HG02798 (cell line): ENCODE measurements around the gene TRIM13.

Experiments used
- ATAC-seq: cut with Tn5 transposase; IDR thresholded peaks from one replicate; pipeline ENCODE4 v1.9.1; 2021; ENCODE audit warnings: mild to moderate bottlenecking; ENCODE audit not compliant: unreplicated experiment, poor library complexity

The TRIM13 gene

DNA sequence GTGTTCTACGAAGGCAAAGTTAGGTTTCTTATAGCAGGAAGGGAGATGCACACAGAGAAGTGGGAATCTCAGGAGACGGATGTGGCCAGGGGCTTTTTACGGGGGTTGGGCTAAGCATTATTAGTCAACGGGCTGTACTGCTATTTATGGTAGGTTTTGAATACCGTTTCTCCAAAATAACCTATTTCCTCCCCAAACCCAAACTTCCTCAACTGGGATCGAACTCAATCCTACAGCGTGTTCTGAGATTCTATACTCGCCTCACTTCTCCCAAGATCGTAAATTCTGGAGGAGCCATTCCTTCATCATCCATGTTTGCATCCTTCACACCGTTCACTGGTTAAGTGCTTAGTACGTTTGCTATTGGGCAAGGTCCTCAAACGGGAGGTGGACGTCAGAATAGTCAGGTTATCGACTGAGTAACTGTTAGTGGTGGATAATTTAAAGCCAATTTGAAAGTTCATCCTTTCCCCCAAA is 1.2 kb upstream of the TRIM13 start:
- ATAC-seq: no peak

DNA sequence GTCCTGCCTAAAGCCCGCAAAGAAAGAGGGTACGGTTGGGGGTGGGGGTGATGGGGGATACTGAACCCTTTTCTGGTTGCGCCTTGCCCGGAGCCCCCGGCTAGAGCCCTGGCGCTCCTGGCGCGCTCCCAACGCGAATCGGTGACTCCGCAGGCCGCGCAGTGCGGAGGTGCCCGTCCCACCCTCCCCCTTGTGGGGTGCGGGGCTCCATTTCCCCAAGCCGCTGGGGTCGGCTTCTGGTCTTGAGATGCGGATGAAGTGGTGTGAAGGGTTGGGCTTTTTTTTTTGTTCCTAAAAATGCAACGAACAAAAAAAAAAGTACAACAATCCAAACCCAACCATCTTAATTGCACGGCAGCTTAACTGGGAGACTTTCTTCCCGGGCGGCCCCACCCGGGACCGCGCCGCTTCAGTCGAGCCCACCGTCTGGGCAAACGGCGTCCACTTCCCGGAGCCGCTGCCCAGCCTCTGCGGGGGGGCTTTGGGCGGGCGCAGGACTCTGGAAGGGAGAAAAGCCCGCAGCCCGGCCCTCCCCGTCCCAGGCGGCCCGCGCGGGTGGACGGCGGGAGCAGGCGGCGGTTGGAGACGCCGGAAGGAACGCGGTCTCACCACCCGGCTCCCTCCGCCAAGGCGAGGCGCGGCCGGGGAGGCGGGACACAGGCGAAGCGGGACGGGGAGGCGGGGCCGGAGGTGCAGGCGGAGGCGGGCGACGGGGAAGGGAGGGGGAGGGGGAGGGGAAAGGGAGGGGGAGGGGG is 504 bp upstream of the TRIM13 start:
- ATAC-seq: peak; percentile 64

DNA sequence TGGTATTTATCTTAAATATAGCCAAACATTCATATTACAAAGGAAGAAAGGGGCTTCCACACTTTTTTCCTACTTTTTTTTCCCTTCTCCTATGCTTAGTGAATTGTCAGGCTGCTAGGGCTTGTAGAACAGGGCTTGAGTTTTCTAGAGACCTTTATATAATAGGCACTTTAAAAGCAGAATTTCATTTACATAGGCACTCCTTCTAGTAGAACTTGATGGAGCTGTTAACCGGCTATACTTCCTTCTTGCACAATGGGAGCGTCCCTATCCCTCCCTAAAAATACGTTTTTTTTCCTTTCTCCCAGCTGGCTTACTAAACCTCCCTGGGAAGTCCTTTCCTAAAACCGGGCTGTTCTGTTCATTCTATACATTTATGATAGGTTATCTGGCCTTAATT is 1.1 kb downstream of the TRIM13 start:
- no peak for ATAC-seq

DNA sequence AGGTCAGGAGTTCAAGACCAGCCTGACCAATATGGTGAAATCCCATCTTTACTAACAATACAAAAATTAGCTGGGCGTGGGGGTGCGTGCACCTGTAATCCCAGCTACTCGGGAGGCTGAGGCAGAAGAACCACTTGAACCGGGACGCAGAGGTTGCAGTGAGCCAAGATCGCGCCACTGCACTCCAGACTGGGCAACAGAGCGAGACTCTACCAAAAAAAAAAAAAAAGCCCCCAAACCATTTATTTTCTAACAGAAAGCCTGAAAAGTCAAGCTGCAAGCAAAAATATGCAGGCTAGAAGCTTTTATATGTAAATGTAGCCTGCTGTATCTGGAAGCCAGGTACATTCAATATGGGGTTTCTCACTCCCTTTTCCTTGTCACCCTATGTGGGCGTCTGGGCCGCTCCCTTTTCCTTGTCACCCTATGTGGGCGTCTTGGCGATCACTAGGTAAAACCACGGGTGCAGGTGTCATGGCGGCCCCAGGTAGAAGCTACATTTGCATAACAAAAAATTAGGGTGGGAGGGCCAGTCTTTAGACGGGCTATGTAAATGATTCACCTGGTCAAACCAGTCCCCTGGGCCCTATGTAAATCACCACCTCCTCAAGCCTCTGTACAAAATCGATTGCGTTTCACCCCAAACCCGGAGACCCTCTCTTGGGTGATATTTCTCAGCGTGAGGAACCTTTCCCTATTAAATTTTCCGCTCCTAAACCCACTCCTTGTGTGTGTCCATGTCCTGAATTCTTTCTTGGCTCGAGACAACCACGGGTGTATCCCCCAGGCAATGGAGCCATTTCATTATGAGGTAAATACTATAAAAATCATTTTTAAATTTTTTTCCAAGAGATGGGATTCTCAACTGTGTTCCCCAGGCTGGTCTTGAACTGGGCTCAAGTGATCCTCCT is 2.1 kb downstream of the TRIM13 start:
- ATAC-seq: no peak

DNA sequence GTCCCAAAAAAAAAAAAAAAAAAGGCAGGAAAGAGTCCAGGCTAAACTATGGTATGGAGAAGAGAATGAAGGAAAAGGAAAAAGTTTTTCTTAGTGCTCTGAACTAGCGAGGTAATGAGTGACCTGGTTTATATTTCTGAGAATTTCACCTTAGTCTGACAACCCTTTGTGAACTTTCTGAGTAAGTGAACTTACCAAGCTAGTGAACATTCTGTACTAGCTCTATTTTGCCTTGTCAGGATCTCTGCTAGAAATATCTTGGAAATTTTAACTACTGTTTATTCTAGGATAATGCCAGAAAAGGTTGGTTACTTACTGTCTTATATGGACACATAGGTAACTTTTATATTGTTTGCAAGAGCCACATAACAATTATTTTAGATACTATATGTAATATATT is 4.4 kb downstream of the TRIM13 start:
- ATAC-seq: no peak

DNA sequence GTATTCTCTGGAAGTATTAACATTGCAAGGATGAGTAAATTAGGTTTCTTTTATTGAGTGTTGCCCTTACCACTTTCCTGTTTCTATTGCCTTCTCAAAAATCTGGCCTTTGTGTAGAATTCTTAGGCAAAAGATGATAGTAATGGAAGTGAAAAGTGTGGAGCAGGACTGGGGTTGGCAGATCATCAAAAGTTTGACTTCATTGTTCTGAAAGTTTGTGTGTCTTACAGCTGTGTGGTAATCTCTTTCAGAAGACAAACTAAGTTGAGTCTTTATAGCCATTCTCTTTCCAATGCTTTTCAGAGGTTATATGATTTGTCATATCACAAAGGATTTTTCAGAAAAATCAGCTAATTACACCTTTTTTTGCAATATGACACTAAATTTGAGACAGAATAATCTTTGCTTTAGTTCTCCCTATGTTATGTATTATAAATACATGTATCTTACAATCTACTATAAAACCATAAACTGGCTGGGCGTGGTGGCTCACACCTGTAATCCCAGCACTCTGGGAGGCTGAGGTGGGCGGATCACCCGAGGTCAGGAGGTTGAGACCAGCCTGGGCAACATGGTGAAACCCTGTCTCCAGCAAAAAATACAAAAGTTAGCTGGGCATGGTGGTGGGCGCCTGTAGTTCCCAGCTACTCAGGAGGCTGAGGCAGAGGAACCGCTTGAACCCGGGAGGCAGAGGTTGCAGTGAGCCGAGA is 9.7 kb downstream of the TRIM13 start:
- no peak for ATAC-seq

DNA sequence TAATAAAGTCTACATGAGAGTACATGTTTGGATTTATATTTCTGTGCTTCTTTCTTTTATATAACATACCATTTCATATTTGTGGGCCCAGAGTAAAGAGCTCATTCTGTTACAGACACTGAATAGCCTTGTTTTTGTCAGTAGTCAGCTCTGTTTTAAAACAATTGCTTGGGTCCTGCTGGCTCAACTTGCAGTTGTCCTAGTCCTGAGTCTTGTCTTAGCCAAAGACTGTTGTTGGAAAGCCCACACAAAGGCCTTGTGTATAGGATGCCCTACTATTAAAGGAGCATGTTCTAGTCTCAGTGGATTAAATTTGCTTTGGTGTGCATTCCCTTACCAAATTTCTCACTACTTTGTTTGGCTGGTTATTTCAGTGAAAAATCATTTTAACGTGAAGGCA is 14.6 kb downstream of the TRIM13 start:
- no peak for ATAC-seq

DNA sequence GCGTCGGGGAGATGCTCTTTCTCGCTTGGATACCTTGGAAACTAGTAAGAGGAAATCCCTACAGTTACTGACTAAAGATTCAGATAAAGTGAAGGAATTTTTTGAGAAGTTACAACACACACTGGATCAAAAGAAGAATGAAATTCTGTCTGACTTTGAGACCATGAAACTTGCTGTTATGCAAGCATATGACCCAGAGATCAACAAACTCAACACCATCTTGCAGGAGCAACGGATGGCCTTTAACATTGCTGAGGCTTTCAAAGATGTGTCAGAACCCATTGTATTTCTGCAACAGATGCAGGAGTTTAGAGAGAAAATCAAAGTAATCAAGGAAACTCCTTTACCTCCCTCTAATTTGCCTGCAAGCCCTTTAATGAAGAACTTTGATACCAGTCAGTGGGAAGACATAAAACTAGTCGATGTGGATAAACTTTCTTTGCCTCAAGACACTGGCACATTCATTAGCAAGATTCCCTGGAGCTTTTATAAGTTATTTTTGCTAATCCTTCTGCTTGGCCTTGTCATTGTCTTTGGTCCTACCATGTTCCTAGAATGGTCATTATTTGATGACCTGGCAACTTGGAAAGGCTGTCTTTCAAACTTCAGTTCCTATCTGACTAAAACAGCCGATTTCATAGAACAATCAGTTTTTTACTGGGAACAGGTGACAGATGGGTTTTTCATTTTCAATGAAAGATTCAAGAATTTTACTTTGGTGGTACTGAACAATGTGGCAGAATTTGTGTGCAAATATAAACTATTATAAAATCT is 15.7 kb downstream of the TRIM13 start:
- ATAC-seq: no peak

DNA sequence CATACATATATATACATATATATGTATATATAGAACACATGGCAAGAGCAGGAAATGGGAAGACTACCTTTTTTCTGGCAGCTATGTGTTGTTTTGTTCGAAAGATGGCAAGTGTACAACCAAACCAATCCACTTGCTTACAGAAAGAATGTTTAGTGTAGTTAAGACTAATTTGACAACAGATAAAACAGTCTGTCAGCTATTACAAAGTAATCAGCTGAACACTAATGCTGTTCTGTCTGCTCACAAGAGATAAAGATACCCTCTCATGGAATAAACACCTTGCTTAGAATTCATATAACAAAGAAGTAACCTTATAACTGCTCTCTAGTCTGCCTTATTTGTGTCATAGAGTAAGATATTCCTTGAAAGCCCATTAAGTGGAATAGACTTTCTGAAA is 17.5 kb downstream of the TRIM13 start:
- ATAC-seq: no peak

DNA sequence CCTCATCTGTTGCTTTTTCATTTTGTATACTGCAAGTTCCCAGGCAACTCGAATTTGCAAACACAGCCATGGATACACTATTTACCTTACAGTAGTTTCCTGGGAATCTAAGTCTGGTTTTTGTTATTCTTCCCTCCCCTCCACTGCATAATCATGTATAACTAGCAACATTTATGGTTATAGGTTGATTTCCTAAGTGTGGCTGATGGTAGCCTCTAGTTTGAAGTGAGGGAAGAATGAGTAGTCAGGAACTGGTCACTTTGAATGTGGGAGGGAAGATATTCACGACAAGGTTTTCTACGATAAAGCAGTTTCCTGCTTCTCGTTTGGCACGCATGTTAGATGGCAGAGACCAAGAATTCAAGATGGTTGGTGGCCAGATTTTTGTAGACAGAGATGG is 18.4 kb downstream of the TRIM13 start, which contains the start of gene KCNRG:
TSS of gene KCNRG (plus strand) at position 187 of the 400 bp plus-strand sequence. CDS start at position 237, 50 bp downstream.
- no peak for ATAC-seq

DNA sequence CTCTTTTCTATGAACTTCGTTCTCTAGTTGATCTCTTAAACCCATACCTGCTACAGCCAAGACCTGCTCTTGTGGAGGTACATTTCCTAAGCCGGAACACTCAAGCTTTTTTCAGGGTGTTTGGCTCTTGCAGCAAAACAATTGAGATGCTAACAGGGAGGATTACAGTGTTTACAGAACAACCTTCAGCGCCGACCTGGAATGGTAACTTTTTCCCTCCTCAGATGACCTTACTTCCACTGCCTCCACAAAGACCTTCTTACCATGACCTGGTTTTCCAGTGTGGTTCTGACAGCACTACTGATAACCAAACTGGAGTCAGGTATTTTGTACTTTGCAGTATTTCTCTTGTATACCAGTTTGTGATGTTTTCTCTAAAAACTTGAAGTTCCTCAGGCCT is 18.9 kb downstream of the TRIM13 start:
- ATAC-seq: no peak

DNA sequence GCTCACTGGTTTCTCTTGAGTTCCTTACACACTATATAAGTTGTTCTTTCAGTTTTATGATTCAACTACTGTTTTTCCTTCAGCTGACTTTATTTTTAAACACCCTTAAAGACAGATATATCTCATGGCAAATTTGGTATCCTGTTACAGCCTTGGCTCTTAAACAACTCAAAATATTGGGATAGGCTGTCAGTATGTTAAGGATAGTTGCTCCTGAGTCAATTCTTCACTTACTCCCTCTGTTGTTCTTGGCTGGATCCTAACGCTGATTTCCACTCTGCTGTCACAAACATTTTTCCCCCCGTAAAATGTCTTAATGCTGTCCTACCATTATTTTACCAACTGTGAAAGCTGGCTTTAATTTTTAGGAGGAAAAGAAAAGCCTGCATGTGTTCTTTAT is 19.6 kb downstream of the TRIM13 start:
- ATAC-seq: no peak

DNA sequence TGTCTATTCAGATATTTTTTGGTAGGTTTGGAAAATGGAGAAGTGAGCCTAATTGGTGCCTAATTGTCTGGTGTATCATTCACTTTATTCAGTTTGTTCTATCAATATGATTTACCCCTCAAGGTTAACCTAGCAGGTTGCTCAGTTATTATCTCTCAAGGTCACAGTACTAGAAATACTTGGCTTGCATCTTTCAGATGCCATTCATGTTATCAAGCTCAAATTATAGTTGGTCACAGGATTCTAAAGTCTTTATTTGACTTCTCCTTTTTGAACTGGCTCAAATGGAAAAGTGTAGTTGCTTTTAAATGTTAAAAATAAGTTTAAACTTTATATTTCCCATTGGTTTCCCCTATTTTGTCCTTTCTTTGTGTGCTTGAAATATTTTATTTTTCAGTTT is 21.0 kb downstream of the TRIM13 start:
- no peak for ATAC-seq

DNA sequence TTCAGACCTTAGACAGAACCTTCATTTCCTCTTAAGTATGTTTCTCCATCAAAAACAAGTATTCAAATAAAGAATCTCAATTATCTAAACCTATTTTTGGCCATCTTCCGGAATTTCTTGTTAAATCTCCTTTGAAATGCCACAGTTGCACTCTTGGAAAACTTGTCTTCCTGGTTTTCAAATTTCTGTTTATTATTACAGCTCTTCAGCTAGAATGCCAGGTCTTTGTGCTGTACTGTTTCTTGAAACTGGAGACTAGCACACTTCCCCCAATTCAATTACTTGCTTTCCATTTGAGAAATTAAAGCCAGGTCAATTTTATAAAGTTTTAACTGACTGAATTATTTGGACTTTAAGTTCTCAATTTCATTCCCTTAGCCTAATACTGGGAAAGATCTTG is 28.6 kb downstream of the TRIM13 start:
- no peak for ATAC-seq

DNA sequence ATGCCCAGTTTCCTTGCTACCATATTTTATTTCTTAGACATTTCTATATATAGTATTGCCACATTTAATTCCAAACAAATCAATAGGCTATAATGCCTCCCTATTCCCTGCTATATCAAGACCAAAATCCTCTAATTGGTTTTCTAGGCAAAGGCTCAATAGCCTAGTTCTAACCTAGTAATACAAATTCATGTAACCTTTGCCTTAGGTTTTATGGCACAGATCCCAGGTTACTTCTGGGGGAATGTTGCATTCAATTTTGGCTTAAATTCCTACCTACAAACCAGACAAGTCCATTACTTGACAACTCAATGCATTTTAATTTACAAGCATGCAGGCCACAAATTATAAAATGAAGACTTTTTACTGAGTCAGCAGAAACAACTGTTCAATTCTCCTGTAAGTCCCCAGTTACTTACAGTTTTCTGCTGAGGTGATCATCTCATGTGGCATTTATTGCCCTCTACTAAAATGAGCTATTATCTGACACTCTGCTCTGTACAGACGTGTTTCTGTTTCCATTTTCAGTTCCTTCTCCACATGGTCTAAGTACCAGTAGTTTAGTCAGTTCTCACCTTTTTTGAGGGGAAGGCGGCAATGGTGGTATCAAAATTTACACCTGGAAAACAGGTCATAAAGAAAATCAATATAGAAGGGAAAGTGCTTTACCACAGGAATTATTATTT is 30.1 kb downstream of the TRIM13 start:
- peak; percentile 100 for ATAC-seq

DNA sequence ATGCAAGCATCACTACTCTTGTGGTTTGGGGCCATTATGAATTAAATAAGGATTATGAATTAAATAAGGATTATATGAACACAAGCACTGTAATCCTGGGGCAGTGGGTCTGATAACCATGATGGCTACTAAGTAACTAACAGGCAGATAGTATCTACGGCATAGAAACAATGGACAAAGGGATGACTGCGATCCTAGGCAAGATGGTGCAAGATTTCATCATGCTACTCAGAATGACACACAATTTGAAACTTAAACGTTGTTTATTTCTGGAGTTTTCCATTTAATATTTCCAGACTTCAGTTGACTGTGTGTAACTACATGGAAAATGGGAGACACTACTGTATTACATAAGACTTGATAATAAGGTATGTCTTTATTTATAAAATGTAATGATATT is 33.5 kb downstream of the TRIM13 start:
- ATAC-seq: no peak

DNA sequence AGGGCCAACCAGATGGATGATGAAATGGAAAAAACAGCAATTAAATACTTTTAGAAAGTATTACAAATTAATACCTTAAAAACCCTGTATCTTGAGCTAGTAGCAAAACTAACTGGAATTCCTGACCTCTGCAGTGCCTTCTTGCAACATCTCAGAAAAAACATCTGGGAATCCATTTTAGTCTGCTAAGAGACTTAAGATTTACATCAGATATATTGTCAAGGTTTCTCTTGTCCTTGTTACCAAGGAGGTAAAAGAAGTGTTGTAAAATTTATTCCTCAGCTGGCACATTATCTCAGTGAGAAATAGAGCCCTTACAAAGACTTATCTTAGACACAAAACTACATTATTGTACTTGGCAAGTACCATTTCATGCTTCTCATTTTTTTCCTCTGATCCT is 36.9 kb downstream of the TRIM13 start:
- ATAC-seq: no peak

DNA sequence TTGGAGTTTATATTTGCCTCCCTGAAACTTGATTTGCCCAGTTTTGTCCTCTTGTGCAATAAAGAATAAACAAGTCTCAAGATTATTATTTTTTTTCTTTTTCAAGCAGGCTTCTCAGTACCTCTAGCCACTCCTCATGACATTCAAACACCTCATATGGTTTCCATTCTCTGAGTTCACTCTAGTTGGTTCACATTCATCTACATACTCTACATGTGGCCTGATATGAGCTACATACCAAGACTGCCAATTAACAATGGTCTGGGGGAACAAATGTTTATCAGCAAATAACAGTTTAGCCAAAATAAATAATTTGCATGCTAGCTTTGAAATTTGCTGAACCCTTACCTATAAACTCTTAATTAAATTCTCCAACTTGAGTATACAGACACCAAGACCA is 40.9 kb downstream of the TRIM13 start:
- no peak for ATAC-seq

DNA sequence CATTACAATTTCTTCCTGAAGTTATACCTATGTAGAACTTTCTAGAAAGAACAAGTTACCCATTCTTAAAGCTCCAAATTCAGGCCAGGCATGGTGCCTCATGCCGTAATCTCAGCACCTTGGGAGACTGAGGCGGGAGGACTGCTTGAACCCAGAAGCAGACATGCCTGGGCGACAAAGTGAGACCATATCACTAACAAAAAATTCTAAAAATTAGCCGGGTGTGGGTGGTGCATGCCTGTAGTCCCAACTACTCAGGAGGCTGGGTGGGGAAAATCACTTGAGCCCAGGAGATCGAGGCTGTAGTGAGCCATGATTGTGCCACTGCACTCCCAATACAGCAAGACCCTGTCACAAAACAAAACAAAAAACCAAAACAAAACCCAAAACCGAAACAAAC is 41.4 kb downstream of the TRIM13 start:
- ATAC-seq: no peak
